ENCODE results near the gene MEIS1. TPM values are rescaled to one million over a fixed set of nuclear protein-coding genes. Genes with fewer than 3 reads are reported as not detected.

MEIS1 gene
- polyA plus RNA-seq, 1 experiment, result 107 TPM

DNA sequence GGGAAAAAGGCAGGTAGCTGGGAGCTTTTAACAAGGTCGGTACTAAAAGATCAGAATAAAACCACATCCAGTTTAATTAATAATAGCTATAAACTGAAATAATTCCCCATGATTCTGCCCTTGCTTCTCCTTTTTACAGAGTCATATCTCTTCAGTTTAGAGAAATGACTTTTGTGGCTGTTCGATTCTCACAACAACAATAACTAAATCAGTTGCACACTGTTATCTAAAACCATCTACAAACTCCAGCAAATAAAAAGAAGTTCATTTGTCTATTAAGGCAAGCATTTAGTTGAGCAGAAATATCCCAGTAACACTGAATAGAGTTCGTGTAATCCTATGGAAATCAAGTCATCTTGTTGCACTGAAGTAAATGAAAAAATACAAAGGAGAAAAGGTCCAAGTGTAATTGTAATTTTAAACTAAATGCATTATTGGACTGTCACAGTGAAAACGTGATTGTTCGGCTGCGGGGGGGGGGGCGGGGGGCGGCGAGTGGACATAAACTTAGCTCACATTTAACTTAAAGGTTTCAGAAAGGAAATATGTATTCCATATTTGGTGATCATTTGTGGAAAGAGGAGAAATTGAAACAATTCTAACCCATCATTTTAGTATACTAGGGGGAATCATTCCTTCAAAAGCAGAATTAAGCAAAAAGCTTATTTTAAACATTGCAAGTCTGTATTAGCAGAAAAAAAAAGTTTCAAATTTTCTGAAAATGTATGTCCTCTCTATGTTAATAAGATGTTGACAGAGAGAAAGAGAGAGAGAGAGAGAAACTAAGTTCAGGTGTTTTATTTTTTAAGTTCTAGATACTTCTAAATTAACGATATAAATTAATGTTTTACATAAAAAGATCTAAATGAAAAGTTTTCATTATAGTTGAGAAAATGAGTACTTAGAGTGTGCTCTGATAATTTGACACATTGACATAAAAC, 144.5 kb downstream of the MEIS1 start:
- POLR2A ChIA-PET, result interaction anchor here (0.6 to 3.6 kb wide), 6 partner anchors 131 to 1523 kb away, joined by 3 to 26 read pairs (median 4); partner anchors contain the start of genes CEP68 and MEIS1
- CTCF ChIA-PET, result interaction anchor here (0.6 to 1.6 kb wide), 5 partner anchors 38 to 1072 kb away, joined by 3 to 8 read pairs (median 4); no protein-coding TSS in a partner anchor
- TF ChIP-seq, protein P1, sequence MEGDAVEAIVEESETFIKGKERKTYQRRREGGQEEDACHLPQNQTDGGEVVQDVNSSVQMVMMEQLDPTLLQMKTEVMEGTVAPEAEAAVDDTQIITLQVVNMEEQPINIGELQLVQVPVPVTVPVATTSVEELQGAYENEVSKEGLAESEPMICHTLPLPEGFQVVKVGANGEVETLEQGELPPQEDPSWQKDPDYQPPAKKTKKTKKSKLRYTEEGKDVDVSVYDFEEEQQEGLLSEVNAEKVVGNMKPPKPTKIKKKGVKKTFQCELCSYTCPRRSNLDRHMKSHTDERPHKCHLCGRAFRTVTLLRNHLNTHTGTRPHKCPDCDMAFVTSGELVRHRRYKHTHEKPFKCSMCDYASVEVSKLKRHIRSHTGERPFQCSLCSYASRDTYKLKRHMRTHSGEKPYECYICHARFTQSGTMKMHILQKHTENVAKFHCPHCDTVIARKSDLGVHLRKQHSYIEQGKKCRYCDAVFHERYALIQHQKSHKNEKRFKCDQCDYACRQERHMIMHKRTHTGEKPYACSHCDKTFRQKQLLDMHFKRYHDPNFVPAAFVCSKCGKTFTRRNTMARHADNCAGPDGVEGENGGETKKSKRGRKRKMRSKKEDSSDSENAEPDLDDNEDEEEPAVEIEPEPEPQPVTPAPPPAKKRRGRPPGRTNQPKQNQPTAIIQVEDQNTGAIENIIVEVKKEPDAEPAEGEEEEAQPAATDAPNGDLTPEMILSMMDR (IDR thresholded peaks at IDR 0.05; ENCODE audit: low read depth, low read length), result no peak
- Histone ChIP-seq H3K9me3 (ENCODE audit: control insufficient read depth, insufficient read depth, low read length) (no peaks in the 10 kb centered on the region), H3K4me3 (ENCODE audit: low read depth, low read length) (peak overlapping the region; percentile 58; the same call in 1 of the 2 replicates), H3K27me3 (ENCODE audit: control insufficient read depth, insufficient read depth, low read length) (no peaks in the 10 kb centered on the region), H3K27ac (ENCODE audit: low read depth, low read length) (peak overlapping the region; percentile 96)
- no peak for DNase-seq (ENCODE audit: low read depth, low spot score)

DNA sequence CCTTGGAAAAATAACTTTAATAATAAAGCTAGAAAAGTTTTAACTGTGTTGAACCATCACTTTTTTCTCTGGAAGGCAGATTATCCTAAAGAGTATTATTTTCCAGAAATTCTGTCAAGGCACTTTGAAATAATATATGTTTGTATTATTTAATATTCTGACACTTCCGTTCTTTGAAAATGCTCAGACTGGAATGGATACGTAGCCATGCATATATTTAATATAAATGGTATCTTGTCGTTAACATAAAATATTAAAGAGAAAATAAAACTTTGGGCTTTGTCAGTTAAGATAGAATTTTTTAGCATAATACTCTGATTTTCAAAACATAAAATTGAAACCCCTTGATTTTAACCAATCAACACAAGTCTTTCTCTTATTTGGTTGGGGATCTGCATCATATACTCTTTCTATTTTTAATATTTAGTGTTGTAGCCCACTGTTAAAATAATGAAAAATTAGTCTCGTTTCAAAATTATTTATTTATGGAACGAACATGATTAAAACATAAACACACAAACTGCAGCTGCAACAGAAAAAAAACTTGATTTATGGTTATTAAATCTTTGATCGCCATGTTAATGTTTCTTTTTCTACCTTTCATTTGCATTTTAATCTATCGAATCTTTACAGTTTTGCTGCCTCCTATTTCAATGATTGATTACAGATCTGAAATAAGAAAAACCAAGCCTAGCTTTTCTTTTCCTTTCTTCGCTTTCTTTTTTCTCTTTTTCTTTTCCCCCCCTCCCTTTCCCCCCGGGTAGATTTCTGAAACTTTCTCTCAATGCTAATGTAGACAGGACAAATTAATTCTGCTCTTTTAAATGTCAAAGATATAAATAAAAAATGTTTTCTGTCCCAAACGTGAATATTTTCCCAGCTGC, 145.5 kb downstream of the MEIS1 start:
- Histone ChIP-seq H3K4me3 (ENCODE audit: low read depth, low read length) (peak overlapping the region; percentile 62), H3K9me3 (ENCODE audit: control insufficient read depth, insufficient read depth, low read length) (no peaks in the 10 kb centered on the region), H3K27me3 (ENCODE audit: control insufficient read depth, insufficient read depth, low read length) (no peaks in the 10 kb centered on the region), H3K27ac (ENCODE audit: low read depth, low read length) (peak overlapping the region; percentile 90)
- TF ChIP-seq, protein P1 (IDR thresholded peaks at IDR 0.05; ENCODE audit: low read depth, low read length), result no peak
- ChIA-PET POLR2A (interaction anchor here (0.6 to 3.6 kb wide), 4 partner anchors 144 to 1284 kb away, joined by 3 to 26 read pairs (median 6); partner anchors contain the start of gene MEIS1), CTCF (interaction anchor here (0.6 to 1.6 kb wide), 6 partner anchors 39 to 1071 kb away, joined by 3 to 8 read pairs (median 4); no protein-coding TSS in a partner anchor)
- DNase-seq (ENCODE audit: low read depth, low spot score), result no peak

DNA sequence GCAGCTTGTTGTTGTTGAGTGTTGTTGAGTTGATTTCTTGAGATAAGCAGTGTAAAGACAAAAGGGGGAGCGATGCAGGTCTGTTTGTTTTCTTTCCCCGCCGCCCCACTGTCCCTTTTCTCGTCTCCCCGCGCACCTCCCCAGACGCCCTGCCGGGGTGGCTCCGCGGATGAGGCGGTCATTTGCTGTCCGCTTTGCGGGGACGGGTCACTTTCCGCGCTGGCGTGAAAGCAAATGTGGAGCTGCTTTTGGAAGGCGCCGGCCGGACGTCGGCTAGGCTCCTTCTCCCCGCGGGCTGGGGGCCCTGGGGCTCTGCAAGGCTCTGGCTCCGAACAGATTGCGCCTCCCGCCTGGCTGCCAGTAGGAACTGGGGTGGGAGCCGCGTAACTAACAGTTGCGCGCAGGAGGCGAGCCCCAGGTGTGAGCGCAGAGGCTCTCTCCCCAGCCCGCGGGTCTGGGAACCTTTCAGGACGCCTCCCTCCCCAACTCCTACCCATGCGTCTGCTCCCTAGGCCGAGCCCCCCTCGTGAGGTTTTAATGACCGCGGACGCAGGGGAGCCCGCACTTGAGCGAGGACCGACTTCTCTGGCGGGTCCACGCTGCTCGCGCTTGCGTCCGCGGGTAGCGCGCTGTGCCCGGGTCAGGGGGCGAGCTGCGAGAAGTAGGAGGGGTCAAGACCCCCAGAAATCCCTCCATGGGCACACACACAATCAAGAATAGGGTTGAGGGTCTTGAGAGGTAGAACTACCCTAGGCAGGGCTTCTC, 146.6 kb downstream of the MEIS1 start:
- ChIA-PET POLR2A (interaction anchor here (0.7 to 3.6 kb wide), 2 partner anchors 146 to 147 kb away, joined by 3 to 26 read pairs; partner anchors contain the start of gene MEIS1), CTCF (interaction anchor here (0.8 kb wide), 1 partner anchor 1069 kb away, joined by 4 read pairs; no protein-coding TSS in a partner anchor)
- peak overlapping the region; percentile 62 for H3K4me3 ChIP-seq (ENCODE audit: low read depth, low read length)
- H3K9me3 ChIP-seq (ENCODE audit: control insufficient read depth, insufficient read depth, low read length), result no peaks in the 10 kb centered on the region
- no peaks in the 10 kb centered on the region for H3K27me3 ChIP-seq (ENCODE audit: control insufficient read depth, insufficient read depth, low read length)
- TF ChIP-seq, protein P1 (IDR thresholded peaks at IDR 0.05; ENCODE audit: low read depth, low read length), result no peak
- H3K27ac ChIP-seq (ENCODE audit: low read depth, low read length), result peak overlapping the region; percentile 90
- no peak for DNase-seq (ENCODE audit: low read depth, low spot score)

DNA sequence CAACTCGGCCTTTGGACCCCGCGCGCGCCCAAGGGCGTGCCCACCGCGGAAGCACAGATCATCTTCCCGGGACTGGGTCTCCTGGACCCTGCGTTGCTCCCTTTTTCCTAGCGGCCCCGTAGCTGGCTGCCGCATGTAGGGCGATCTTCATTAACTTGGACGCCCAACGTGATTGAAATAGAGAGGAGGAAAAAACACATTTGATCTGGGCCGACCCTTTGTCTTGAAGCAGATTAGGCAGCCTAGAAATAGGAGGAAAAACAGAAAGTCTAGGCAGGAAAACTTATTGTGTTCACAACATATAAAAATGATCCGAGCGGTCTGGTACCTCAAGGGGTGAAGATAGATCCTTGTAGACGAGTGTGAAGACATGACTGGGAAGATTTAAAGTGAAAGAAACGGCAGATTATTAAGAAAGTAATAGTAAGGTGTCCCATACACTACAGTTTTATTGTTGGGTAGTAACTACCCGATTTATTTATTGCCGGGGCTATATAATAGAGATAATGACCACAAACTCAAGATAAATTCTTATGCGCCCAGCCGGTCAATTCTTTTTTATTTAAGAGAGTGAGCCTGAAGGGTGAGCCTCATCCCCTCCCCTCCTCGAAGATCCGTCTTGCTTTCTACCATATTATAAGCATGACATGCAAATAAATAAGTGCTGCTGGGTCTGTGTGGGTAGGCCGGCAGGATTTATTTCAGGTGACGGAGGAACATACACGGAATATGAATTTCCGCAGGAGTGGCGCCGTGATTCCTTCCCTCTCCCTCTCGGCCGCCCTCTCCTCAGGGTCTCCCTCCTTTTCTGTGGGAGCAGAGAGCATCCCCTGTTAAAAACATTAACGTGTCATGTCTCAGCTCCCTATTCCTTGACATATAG, 147.4 kb downstream of the MEIS1 start:
- Histone ChIP-seq H3K27ac (ENCODE audit: low read depth, low read length) (peak overlapping the region; percentile 90), H3K9me3 (ENCODE audit: control insufficient read depth, insufficient read depth, low read length) (no peaks in the 10 kb centered on the region), H3K27me3 (ENCODE audit: control insufficient read depth, insufficient read depth, low read length) (no peaks in the 10 kb centered on the region), H3K4me3 (ENCODE audit: low read depth, low read length) (peak overlapping the region; percentile 62)
- ChIA-PET CTCF (interaction anchor here (0.6 to 1.0 kb wide), 2 partner anchors 653 to 676 kb away, joined by 3 to 4 read pairs; no protein-coding TSS in a partner anchor), POLR2A (no interaction called here)
- DNase-seq (ENCODE audit: low read depth, low spot score), result no peak
- TF ChIP-seq, protein P1 (IDR thresholded peaks at IDR 0.05; ENCODE audit: low read depth, low read length), result no peak
